WTC11 (cell line): ENCODE data around the gene RDH8. TPM values are rescaled to one million over a fixed set of nuclear protein-coding genes. Genes with fewer than 3 reads are reported as not detected.

Experiments
- ATAC-seq: fragments of 200-7000 bp; cut with Tn5 transposase; 2 replicates; pipeline ENCODE4 v1.10.0; 2021; ENCODE audit warnings: mild to moderate bottlenecking, moderate library complexity
- CTCF ChIA-PET: fragments of 300-600 bp; sonication (Branson Sonifier 250); formaldehyde crosslinking; loops from one replicate; lab custom pipeline; 2021; ENCODE audit warnings: antibody characterized with exemption; lab: Charles Lee
- POLR2A ChIA-PET: fragments of 350-600 bp; sonication (Branson Sonifier 250); formaldehyde crosslinking; loops from one replicate; lab custom pipeline; 2021; ENCODE audit warnings: antibody characterized with exemption; lab: Charles Lee
- DNase-seq: peaks from one replicate; pipeline ENCODE4 v3.0.0; 2021; ENCODE audit warnings: low spot score
- H3K27ac Mint-ChIP-seq: 2 replicates; pipeline ENCODE4 v1.8.0; 2021; ENCODE audit warnings: mixed read lengths
- H3K27me3 Mint-ChIP-seq: 2 replicates; pipeline ENCODE4 v1.8.0; 2021; ENCODE audit warnings: low read depth, mild to moderate bottlenecking, moderate library complexity, mixed read lengths
- H3K36me3 Mint-ChIP-seq: 2 replicates; pipeline ENCODE4 v1.8.0; 2021; ENCODE audit warnings: mixed read lengths
- H3K4me1 Mint-ChIP-seq: 2 replicates; pipeline ENCODE4 v1.8.0; 2022; ENCODE audit warnings: mixed read lengths
- H3K4me3 Mint-ChIP-seq: 2 replicates; pipeline ENCODE4 v1.8.0; 2021; ENCODE audit warnings: mild to moderate bottlenecking, moderate library complexity, mixed read lengths
- H3K9me3 Mint-ChIP-seq: 2 replicates; pipeline ENCODE4 v1.8.0; 2021; ENCODE audit warnings: mixed read lengths
- ATF3 ChIP-seq: sonication (generic); formaldehyde crosslinking; conservative IDR thresholded peaks from 2 replicates; pipeline ENCODE4 v1.8.1; 2022; ENCODE audit warnings: mild to moderate bottlenecking, missing genetic modification reagents
- CTCF ChIP-seq: fragments of 200-600 bp; IDR thresholded peaks from 2 replicates; pipeline ENCODE4 v1.8.0; 2022; ENCODE audit warnings: antibody characterized with exemption
- E2F4 ChIP-seq: sonication (generic); formaldehyde crosslinking; IDR thresholded peaks from 2 replicates; pipeline ENCODE4 v1.8.1; 2022; ENCODE audit warnings: low read depth, mild to moderate bottlenecking, moderate library complexity, missing genetic modification reagents, borderline replicate concordance
- FOXK1 ChIP-seq: sonication (generic); formaldehyde crosslinking; IDR thresholded peaks from 2 replicates; pipeline ENCODE4 v1.8.0; 2022; ENCODE audit warnings: mild to moderate bottlenecking, moderate library complexity, missing genetic modification reagents
- FOXP4 ChIP-seq: sonication (generic); formaldehyde crosslinking; IDR thresholded peaks from 2 replicates; pipeline ENCODE4 v1.8.0; 2022; ENCODE audit warnings: mild to moderate bottlenecking, missing genetic modification reagents
- GTF2I ChIP-seq: fragments of 250-450 bp; sonication (Bioruptor Pico); conservative IDR thresholded peaks from 2 replicates; pipeline ENCODE4 v1.4.0; 2021; ENCODE audit warnings: mild to moderate bottlenecking
- KAT7 ChIP-seq: sonication (generic); formaldehyde crosslinking; IDR thresholded peaks from 2 replicates; pipeline ENCODE4 v1.8.1; 2023; ENCODE audit warnings: missing genetic modification reagents, mild to moderate bottlenecking, borderline replicate concordance
- MAX ChIP-seq: sonication (generic); formaldehyde crosslinking; IDR thresholded peaks from 2 replicates; pipeline ENCODE4 v1.8.0; 2022; ENCODE audit warnings: mild to moderate bottlenecking, missing genetic modification reagents
- MXD4 ChIP-seq: fragments of 250-450 bp; sonication (Bioruptor Pico); IDR thresholded peaks from 2 replicates; pipeline ENCODE4 v1.8.0; 2021; ENCODE audit warnings: mild to moderate bottlenecking, moderate library complexity, borderline replicate concordance
- NFATC4 ChIP-seq: fragments of 250-450 bp; sonication (Bioruptor Pico); IDR thresholded peaks from 2 replicates; pipeline ENCODE4 v1.9.0; 2021; ENCODE audit warnings: mild to moderate bottlenecking
- NFE2L1 ChIP-seq: sonication (generic); formaldehyde crosslinking; IDR thresholded peaks from 2 replicates; pipeline ENCODE4 v1.8.1; 2023; ENCODE audit warnings: missing genetic modification reagents
- NR3C1 ChIP-seq: sonication (generic); formaldehyde crosslinking; conservative IDR thresholded peaks from 2 replicates; pipeline ENCODE4 v1.8.1; 2023; ENCODE audit warnings: low read depth, mild to moderate bottlenecking, missing genetic modification reagents
- PRDM15 ChIP-seq: sonication (generic); formaldehyde crosslinking; IDR thresholded peaks from 2 replicates; pipeline ENCODE4 v1.8.0; 2022; ENCODE audit warnings: missing genetic modification reagents
- SMAD3 ChIP-seq: sonication (generic); formaldehyde crosslinking; IDR thresholded peaks from 2 replicates; pipeline ENCODE4 v1.8.0; 2022; ENCODE audit warnings: missing genetic modification reagents, mild to moderate bottlenecking, borderline replicate concordance
- TCF7 ChIP-seq: sonication (generic); formaldehyde crosslinking; IDR thresholded peaks from 2 replicates; pipeline ENCODE4 v1.8.0; 2022; ENCODE audit warnings: mild to moderate bottlenecking, low read depth, missing genetic modification reagents, moderate library complexity
- TEAD1 ChIP-seq: sonication (generic); formaldehyde crosslinking; IDR thresholded peaks from 2 replicates; pipeline ENCODE4 v1.8.0; 2022; ENCODE audit warnings: mild to moderate bottlenecking, missing genetic modification reagents
- TP53 ChIP-seq: sonication (generic); formaldehyde crosslinking; IDR thresholded peaks from 2 replicates; pipeline ENCODE4 v1.8.1; 2023; ENCODE audit warnings: mild to moderate bottlenecking, missing genetic modification reagents
- ZNF425 ChIP-seq: fragments of 250-450 bp; sonication (Bioruptor Pico); conservative IDR thresholded peaks from 2 replicates; pipeline ENCODE4 v1.9.0; 2021; ENCODE audit warnings: mild to moderate bottlenecking
- ZNF671 ChIP-seq: fragments of 250-450 bp; sonication (Bioruptor Pico); IDR thresholded peaks from 2 replicates; pipeline ENCODE4 v1.8.0; 2021; ENCODE audit warnings: mild to moderate bottlenecking
- total RNA-seq: library from RNA; stranded (reverse); gene quantifications from 3 replicates; pipeline ENCODE4 v1.2.3, GENCODE V29; 2021

RDH8 gene
- total RNA-seq, 1 experiment from 2014 or later: not detected

GRCh38 chr19:9995999-9996398, 17.3 kb upstream of the RDH8 start (continued):
- TF ChIP-seq FOXP4: no peak
- TF ChIP-seq E2F4 (CRISPR knock-in tag): no peak
- no peak for TF ChIP-seq ZNF425 (CRISPR knock-in tag)
- no peak for TF ChIP-seq FOXK1
- no peak for TF ChIP-seq NR3C1 (CRISPR knock-in tag)
- TF ChIP-seq TCF7 (CRISPR knock-in tag): no peak

- POLR2A ChIA-PET: no interaction called here
- Mint-ChIP-seq H3K36me3 (no peaks in the 10 kb centered on the region), H3K27me3 (peaks cover 17% of the 10 kb centered on the region), H3K4me1 (peaks cover 6% of the 10 kb centered on the region), H3K9me3 (peaks cover 2% of the 10 kb centered on the region; the same call in 1 of the 2 replicates), H3K27ac (no peak overlapping the region), H3K4me3 (no peak overlapping the region)
- TF ChIP-seq FOXK1 (no peak), NFATC4 (CRISPR knock-in tag) (no peak), TP53 (CRISPR knock-in tag) (no peak), TEAD1 (CRISPR knock-in tag) (no peak), ZNF671 (CRISPR knock-in tag) (no peak), KAT7 (no peak), SMAD3 (CRISPR knock-in tag) (no peak), PRDM15 (CRISPR knock-in tag) (no peak), NFE2L1 (CRISPR knock-in tag) (no peak)
- ATAC-seq: no peak
- no peak for DNase-seq
- CTCF ChIA-PET: interaction anchor here (1.0 kb wide), 1 partner anchor 66 kb away, joined by 3 read pairs; no protein-coding TSS in a partner anchor
These were observed 16.7 kb upstream of the RDH8 start for GRCh38 chr19:9996541-9996940.

GRCh38 chr19:10000171-10000826, 13.0 kb upstream of the RDH8 start:
- Mint-ChIP-seq H3K4me3 (no peak overlapping the region), H3K27me3 (peaks cover 25% of the 10 kb centered on the region), H3K4me1 (peaks cover 6% of the 10 kb centered on the region), H3K27ac (no peak overlapping the region), H3K9me3 (peaks cover 2% of the 10 kb centered on the region; the same call in 1 of the 2 replicates), H3K36me3 (no peaks in the 10 kb centered on the region)
- POLR2A ChIA-PET: interaction anchor here (0.6 to 1.0 kb wide), 5 partner anchors 18 to 112 kb away, joined by 3 to 4 read pairs (median 4); no protein-coding TSS in a partner anchor
- CTCF ChIA-PET: interaction anchor here (0.6 to 3.3 kb wide), 49 partner anchors 8 to 340 kb away, joined by 3 to 75 read pairs (median 5); partner anchors contain the start of genes COL5A3, OLFM2, PIN1 and PPAN
- peak; percentile 84 for DNase-seq
- peak; percentile 82 for ATAC-seq
- TF ChIP-seq MAX (CRISPR knock-in tag) (peak; percentile 48; the same call in 1 of the 2 replicates), MXD4 (CRISPR knock-in tag) (no peak), GTF2I (CRISPR knock-in tag) (no peak), ATF3 (no peak), CTCF (peak; percentile 75)
